Duodenal mucosa (tissue), 2 donors: ENCODE measurements around the gene DMD.
"Not testable (repeated sequence)": the region's sequence is repeated elsewhere in the genome, so short reads cannot be mapped to it uniquely, and the experiment has no call there.

Experiments used
- H3K27ac ChIP-seq: one replicate; pipeline ENCODE4 v1.7.0; 2013; ENCODE audit warnings: low read depth, low read length
- H3K27me3 ChIP-seq, 2 donors: one replicate each; pipeline ENCODE4 v1.7.0; 2013; ENCODE audit warnings: low read length in 2 of 2, control low read depth in 1 of 2; ENCODE audit not compliant: insufficient read depth in 2 of 2, control insufficient read depth in 1 of 2
- H3K36me3 ChIP-seq, 2 donors: one replicate each; pipeline ENCODE4 v1.7.0; 2013; ENCODE audit warnings: low read length in 2 of 2, control low read depth in 1 of 2; ENCODE audit not compliant: insufficient read depth in 2 of 2, control insufficient read depth in 1 of 2
- H3K4me1 ChIP-seq, 2 donors: one replicate each; pipeline ENCODE4 v1.7.0; 2013; ENCODE audit warnings: low read length in 2 of 2, control low read depth in 1 of 2; ENCODE audit not compliant: insufficient read depth in 2 of 2, control insufficient read depth in 1 of 2
- H3K4me3 ChIP-seq, 2 donors: one replicate each; pipeline ENCODE4 v1.7.0; 2013; ENCODE audit warnings: low read length in 2 of 2, low read depth in 1 of 2
- H3K9ac ChIP-seq, 2 donors: one replicate each; pipeline ENCODE4 v1.7.0; 2013; ENCODE audit warnings: low read length in 2 of 2, low read depth in 1 of 2
- H3K9me3 ChIP-seq, 2 donors: one replicate each; pipeline ENCODE4 v1.7.0; 2013; ENCODE audit warnings: low read length in 2 of 2, control low read depth in 1 of 2; ENCODE audit not compliant: control insufficient read depth in 1 of 2

Gene DMD

GRCh38 chrX:33128048-33128805 is 83.1 kb downstream of the DMD start:
- H3K9ac ChIP-seq, result no peak overlapping the region
- H3K4me1 ChIP-seq, result no peaks in the 10 kb centered on the region
- no peak overlapping the region for H3K4me3 ChIP-seq
- no peaks in the 10 kb centered on the region for H3K9me3 ChIP-seq
- no peak overlapping the region for H3K27ac ChIP-seq
- no peaks in the 10 kb centered on the region for H3K27me3 ChIP-seq
- H3K36me3 ChIP-seq, result no peaks in the 10 kb centered on the region

DNA sequence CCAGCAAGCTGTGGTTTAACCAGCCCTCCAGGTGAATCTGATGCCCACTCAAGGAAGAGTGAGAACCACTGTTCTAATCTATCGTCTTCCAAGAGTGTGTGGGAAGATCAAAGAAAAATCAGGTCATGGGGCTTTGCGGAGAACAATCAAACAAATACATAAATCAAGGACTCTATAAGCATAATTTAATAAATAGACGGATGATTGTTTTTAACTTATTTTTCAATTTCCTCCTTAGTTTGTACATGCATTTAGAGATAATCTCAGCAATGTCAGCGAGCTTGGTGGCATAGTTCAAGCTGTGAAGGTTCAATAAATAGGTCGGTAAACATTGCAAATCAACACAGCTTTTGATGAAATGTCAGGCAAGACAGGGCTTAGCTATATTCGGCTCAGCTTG is 84.9 kb downstream of the DMD start:
- no peaks in the 10 kb centered on the region for H3K27me3 ChIP-seq
- no peak overlapping the region for H3K9ac ChIP-seq
- H3K4me3 ChIP-seq, result no peak overlapping the region
- H3K4me1 ChIP-seq, result no peaks in the 10 kb centered on the region
- H3K36me3 ChIP-seq, result no peaks in the 10 kb centered on the region
- H3K9me3 ChIP-seq, result no peaks in the 10 kb centered on the region
- no peak overlapping the region for H3K27ac ChIP-seq

- Histone ChIP-seq H3K9ac (no peak overlapping the region), H3K27ac (no peak overlapping the region), H3K9me3 (no peaks in the 10 kb centered on the region)
These were observed 101.5 kb downstream of the DMD start for GRCh38 chrX:33109858-33110257.

DNA sequence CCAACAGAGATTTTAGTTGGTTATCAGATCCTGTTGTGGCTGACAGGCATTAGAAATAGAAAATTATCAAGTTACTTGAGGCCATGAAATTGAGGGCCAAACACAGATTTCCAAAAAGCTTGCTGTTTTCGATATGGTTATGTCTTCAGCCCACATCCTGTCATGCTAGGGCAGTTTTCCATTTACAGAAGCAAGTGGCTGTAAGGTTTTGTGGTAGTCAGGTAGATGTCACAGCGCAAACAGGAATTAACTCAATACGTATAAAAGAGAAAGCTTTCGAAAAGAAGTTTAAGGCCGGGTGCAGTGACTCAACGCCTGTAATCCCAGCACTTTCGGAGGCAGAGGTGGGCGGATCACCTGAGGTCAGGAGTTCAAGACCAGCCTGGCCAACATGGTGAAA is 104.6 kb downstream of the DMD start:
- no peak overlapping the region for H3K4me3 ChIP-seq
- H3K4me1 ChIP-seq, result no peaks in the 10 kb centered on the region
- no peaks in the 10 kb centered on the region for H3K9me3 ChIP-seq
- no peak overlapping the region for H3K27ac ChIP-seq
- no peaks in the 10 kb centered on the region for H3K36me3 ChIP-seq
- no peak overlapping the region for H3K9ac ChIP-seq
- no peaks in the 10 kb centered on the region for H3K27me3 ChIP-seq

More at GRCh38 chrX:33109858-33110257, 101.5 kb downstream of the DMD start:
- Histone ChIP-seq H3K4me3 (no peak overlapping the region), H3K36me3 (no peaks in the 10 kb centered on the region), H3K27me3 (no peaks in the 10 kb centered on the region), H3K4me1 (no peaks in the 10 kb centered on the region)

DNA sequence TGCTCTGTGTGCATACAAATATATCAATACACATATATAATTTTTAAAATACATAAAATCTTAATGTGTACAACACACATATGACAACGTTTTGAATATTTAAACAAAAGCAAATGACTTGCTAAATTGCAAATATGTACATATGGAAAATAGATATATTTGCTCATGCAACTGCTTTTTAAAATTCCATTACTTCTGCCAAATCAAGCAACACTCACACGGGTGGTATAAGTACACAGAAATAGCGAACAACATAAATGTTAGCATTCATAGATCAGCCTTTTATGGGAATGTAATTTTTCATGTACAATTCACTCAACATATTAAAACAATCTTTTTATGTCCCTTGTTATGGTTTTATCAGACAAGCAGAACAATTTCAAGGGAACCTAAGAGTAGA is 116.3 kb downstream of the DMD start:
- Histone ChIP-seq H3K4me1 (no peaks in the 10 kb centered on the region), H3K4me3 (no peak overlapping the region), H3K9ac (no peak overlapping the region), H3K36me3 (no peaks in the 10 kb centered on the region), H3K27me3 (no peaks in the 10 kb centered on the region), H3K27ac (no peak overlapping the region), H3K9me3 (no peaks in the 10 kb centered on the region)

DNA sequence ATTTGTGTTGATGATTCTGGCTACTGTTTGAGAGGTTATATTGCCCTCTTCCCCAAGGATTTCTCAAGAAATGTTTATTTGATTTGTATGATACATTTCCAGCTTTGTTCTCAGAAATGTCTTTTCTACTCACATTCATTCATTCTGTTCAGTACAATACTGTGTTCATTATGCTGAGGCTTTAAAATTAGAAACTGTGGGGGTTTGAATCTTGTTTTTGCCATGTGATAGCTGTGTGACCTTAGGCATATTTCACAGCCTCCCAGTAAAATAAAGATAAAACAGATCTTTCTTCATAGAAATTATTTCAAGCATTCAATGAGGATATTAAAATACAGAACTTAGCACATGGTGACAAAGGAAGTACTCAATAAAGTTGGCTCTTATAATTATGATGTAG is 123.9 kb downstream of the DMD start:
- Histone ChIP-seq H3K36me3 (no peaks in the 10 kb centered on the region), H3K27ac (no peak overlapping the region), H3K4me3 (no peak overlapping the region), H3K9ac (no peak overlapping the region), H3K9me3 (no peaks in the 10 kb centered on the region), H3K4me1 (no peaks in the 10 kb centered on the region), H3K27me3 (no peaks in the 10 kb centered on the region)

- Histone ChIP-seq H3K27ac (no peak overlapping the region), H3K4me1 (no peaks in the 10 kb centered on the region), H3K9ac (no peak overlapping the region), H3K36me3 (no peaks in the 10 kb centered on the region), H3K27me3 (no peaks in the 10 kb centered on the region), H3K9me3 (no peaks in the 10 kb centered on the region), H3K4me3 (no peak overlapping the region)
These were observed 124.5 kb downstream of the DMD start for GRCh38 chrX:33086886-33087285.

- Histone ChIP-seq H3K9me3 (no peaks in the 10 kb centered on the region), H3K27me3 (no peaks in the 10 kb centered on the region), H3K27ac (no peak overlapping the region), H3K9ac (no peak overlapping the region), H3K4me1 (no peaks in the 10 kb centered on the region), H3K4me3 (no peak overlapping the region), H3K36me3 (no peaks in the 10 kb centered on the region)
These were observed 129.0 kb downstream of the DMD start for GRCh38 chrX:33082371-33082770.

GRCh38 chrX:33078273-33078672 is 133.1 kb downstream of the DMD start:
- Histone ChIP-seq H3K36me3 (no peaks in the 10 kb centered on the region), H3K27ac (no peak overlapping the region)

GRCh38 chrX:33073660-33074059 is 137.7 kb downstream of the DMD start:
- H3K27ac ChIP-seq, H3K9me3 ChIP-seq, H3K27me3 ChIP-seq, H3K4me3 ChIP-seq, H3K9ac ChIP-seq, H3K36me3 ChIP-seq, H3K4me1 ChIP-seq: not testable (repeated sequence)

More at GRCh38 chrX:33078273-33078672, 133.1 kb downstream of the DMD start:
- Histone ChIP-seq H3K27me3 (no peaks in the 10 kb centered on the region), H3K4me1 (no peaks in the 10 kb centered on the region), H3K9me3 (no peaks in the 10 kb centered on the region), H3K9ac (no peak overlapping the region), H3K4me3 (no peak overlapping the region)
